Measurements from ENCODE around the gene SIL1.
"Not testable (repeated sequence)": the region's sequence is repeated elsewhere in the genome, so short reads cannot be mapped to it uniquely, and the experiment has no call there.

SIL1 gene

GRCh38 chr5:139038613-139039305, 159.4 kb downstream of the SIL1 start:
- Histone ChIP-seq H4K91ac (ENCODE audit: low read length) (no peak overlapping the region), H2BK5ac (ENCODE audit: low read depth, low read length, poor library complexity, severe bottlenecking) (no peak overlapping the region), H3K27me3 (ENCODE audit: control insufficient read depth in 1 of 2, insufficient read depth in 1 of 2, low read length in 2 of 2) (no peaks in the 10 kb centered on the region), H3K23ac (ENCODE audit: low read length in 2 of 2) (no peak overlapping the region), H3K9me3 (ENCODE audit: control insufficient read depth, low read length) (peaks cover 15% of the 10 kb centered on the region), H3K14ac (ENCODE audit: low read length in 2 of 2) (no peak overlapping the region), H2BK15ac (ENCODE audit: low read depth, poor library complexity, severe bottlenecking) (no peak overlapping the region), H3K27ac (ENCODE audit: low read length, poor library complexity, severe bottlenecking) (no peak overlapping the region), H3K79me1 (replicated peaks; ENCODE audit: low read length, poor library complexity, severe bottlenecking) (no peaks in the 10 kb centered on the region), H3K4me3 (ENCODE audit: insufficient read depth in 1 of 2, low read depth in 1 of 2, low read length in 2 of 2) (no peak overlapping the region), H3K4ac (ENCODE audit: low read depth in 1 of 2, low read length in 2 of 2) (no peak overlapping the region), H2AK5ac (ENCODE audit: low read length, severe bottlenecking) (no peak overlapping the region), H2BK12ac (ENCODE audit: low read length in 2 of 2) (no peak overlapping the region), H2AFZ (ENCODE audit: low read depth, low read length) (no peak overlapping the region), H2BK120ac (ENCODE audit: low read depth, low read length) (no peak overlapping the region), H3K4me1 (ENCODE audit: control insufficient read depth, insufficient read depth, low read depth, low read length) (no peaks in the 10 kb centered on the region), H3K9ac (ENCODE audit: low read length) (no peak overlapping the region), H3K36me3 (ENCODE audit: control insufficient read depth in 1 of 2, insufficient read depth in 2 of 2, low read depth in 1 of 2, low read length in 2 of 2) (peaks cover 3 to 5% of the 10 kb centered on the region in 2 experiments), H3K4me2 (ENCODE audit: low read length, poor library complexity, severe bottlenecking) (no peak overlapping the region), H4K8ac (ENCODE audit: low read length) (peak overlapping the region; percentile 29), H3K18ac (ENCODE audit: low read depth in 1 of 2, low read length in 2 of 2) (no peak overlapping the region)
- DNase-seq = no peak
- 75% methylated on average over 5 of the region's 7 CpGs for WGBS

GRCh38 chr5:139037732-139038131, 160.4 kb downstream of the SIL1 start:
- WGBS = 100% methylated on average over 3 of the region's 3 CpGs
- no peak overlapping the region for H4K8ac ChIP-seq (ENCODE audit: low read length)
- H3K36me3 ChIP-seq (ENCODE audit: control insufficient read depth in 1 of 2, insufficient read depth in 2 of 2, low read depth in 1 of 2, low read length in 2 of 2) = peaks cover 3 to 5% of the 10 kb centered on the region in 2 experiments
- H3K23ac ChIP-seq (ENCODE audit: low read length in 2 of 2) = no peak overlapping the region
- no peak overlapping the region for H3K18ac ChIP-seq (ENCODE audit: low read depth in 1 of 2, low read length in 2 of 2)
- no peak overlapping the region for H2BK5ac ChIP-seq (ENCODE audit: low read depth, low read length, poor library complexity, severe bottlenecking)
- no peak overlapping the region for H3K9ac ChIP-seq (ENCODE audit: low read length)
- H2BK15ac ChIP-seq (ENCODE audit: low read depth, poor library complexity, severe bottlenecking) = no peak overlapping the region
- no peaks in the 10 kb centered on the region for H3K4me1 ChIP-seq (ENCODE audit: control insufficient read depth, insufficient read depth, low read depth, low read length)
- no peak for DNase-seq
- no peak overlapping the region for H3K27ac ChIP-seq (ENCODE audit: low read length, poor library complexity, severe bottlenecking)
- no peaks in the 10 kb centered on the region for H3K27me3 ChIP-seq (ENCODE audit: control insufficient read depth in 1 of 2, insufficient read depth in 1 of 2, low read length in 2 of 2)
- no peak overlapping the region for H3K14ac ChIP-seq (ENCODE audit: low read length in 2 of 2)
- no peak overlapping the region for H3K4ac ChIP-seq (ENCODE audit: low read depth in 1 of 2, low read length in 2 of 2)
- no peak overlapping the region for H2BK120ac ChIP-seq (ENCODE audit: low read depth, low read length)
- peaks cover 16% of the 10 kb centered on the region for H3K9me3 ChIP-seq (ENCODE audit: control insufficient read depth, low read length)
- no peaks in the 10 kb centered on the region for H3K79me1 ChIP-seq (replicated peaks; ENCODE audit: low read length, poor library complexity, severe bottlenecking)
- no peak overlapping the region for H2AK5ac ChIP-seq (ENCODE audit: low read length, severe bottlenecking)
- no peak overlapping the region for H2AFZ ChIP-seq (ENCODE audit: low read depth, low read length)
- no peak overlapping the region for H3K4me2 ChIP-seq (ENCODE audit: low read length, poor library complexity, severe bottlenecking)
- no peak overlapping the region for H3K4me3 ChIP-seq (ENCODE audit: insufficient read depth in 1 of 2, low read depth in 1 of 2, low read length in 2 of 2)
- H4K91ac ChIP-seq (ENCODE audit: low read length) = no peak overlapping the region
- H2BK12ac ChIP-seq (ENCODE audit: low read length in 2 of 2) = no peak overlapping the region

- peaks cover 25% of the 10 kb centered on the region for H3K9me3 ChIP-seq (ENCODE audit: control insufficient read depth, low read length)
- H3K27ac ChIP-seq (ENCODE audit: low read length, poor library complexity, severe bottlenecking); H3K18ac ChIP-seq (ENCODE audit: low read depth in 1 of 2, low read length in 2 of 2); H2BK12ac ChIP-seq (ENCODE audit: low read length in 2 of 2); H4K91ac ChIP-seq (ENCODE audit: low read length); H3K4me1 ChIP-seq (ENCODE audit: control insufficient read depth, insufficient read depth, low read depth, low read length); H2BK15ac ChIP-seq (ENCODE audit: low read depth, poor library complexity, severe bottlenecking); H3K79me1 ChIP-seq (replicated peaks; ENCODE audit: low read length, poor library complexity, severe bottlenecking); H3K4ac ChIP-seq (ENCODE audit: low read depth in 1 of 2, low read length in 2 of 2); H2AFZ ChIP-seq (ENCODE audit: low read depth, low read length); H3K14ac ChIP-seq (ENCODE audit: low read length in 2 of 2); H3K4me2 ChIP-seq (ENCODE audit: low read length, poor library complexity, severe bottlenecking); H4K8ac ChIP-seq (ENCODE audit: low read length); H2BK5ac ChIP-seq (ENCODE audit: low read depth, low read length, poor library complexity, severe bottlenecking); H3K4me3 ChIP-seq (ENCODE audit: insufficient read depth in 1 of 2, low read depth in 1 of 2, low read length in 2 of 2); H3K23ac ChIP-seq (ENCODE audit: low read length in 2 of 2); H3K27me3 ChIP-seq (ENCODE audit: control insufficient read depth in 1 of 2, insufficient read depth in 1 of 2, low read length in 2 of 2); H3K36me3 ChIP-seq (ENCODE audit: control insufficient read depth in 1 of 2, insufficient read depth in 2 of 2, low read depth in 1 of 2, low read length in 2 of 2); H2AK5ac ChIP-seq (ENCODE audit: low read length, severe bottlenecking); H2BK120ac ChIP-seq (ENCODE audit: low read depth, low read length); H3K9ac ChIP-seq (ENCODE audit: low read length); DNase-seq: not testable (repeated sequence)
- 100% methylated on average over 2 of the region's 3 CpGs for WGBS
Observed at GRCh38 chr5:139036332-139036731, 161.8 kb downstream of the SIL1 start.

GRCh38 chr5:139027150-139027549, 171.0 kb downstream of the SIL1 start:
- Histone ChIP-seq H3K27ac (ENCODE audit: low read length, poor library complexity, severe bottlenecking) (peak overlapping the region; percentile 71), H3K18ac (ENCODE audit: low read depth in 1 of 2, low read length in 2 of 2) (no peak overlapping the region), H4K91ac (ENCODE audit: low read length) (no peak overlapping the region), H4K8ac (ENCODE audit: low read length) (no peak overlapping the region), H3K36me3 (ENCODE audit: control insufficient read depth in 1 of 2, insufficient read depth in 2 of 2, low read depth in 1 of 2, low read length in 2 of 2) (peaks cover 10 to 22% of the 10 kb centered on the region in 2 experiments), H3K23ac (ENCODE audit: low read length in 2 of 2) (no peak overlapping the region), H3K14ac (ENCODE audit: low read length in 2 of 2) (no peak overlapping the region), H3K9ac (ENCODE audit: low read length) (no peak overlapping the region), H2BK15ac (ENCODE audit: low read depth, poor library complexity, severe bottlenecking) (no peak overlapping the region), H2AK5ac (ENCODE audit: low read length, severe bottlenecking) (peak overlapping the region; percentile 58), H3K27me3 (ENCODE audit: control insufficient read depth in 1 of 2, insufficient read depth in 1 of 2, low read length in 2 of 2) (no peaks in the 10 kb centered on the region), H3K79me1 (replicated peaks; ENCODE audit: low read length, poor library complexity, severe bottlenecking) (no peaks in the 10 kb centered on the region), H3K4me2 (ENCODE audit: low read length, poor library complexity, severe bottlenecking) (no peak overlapping the region), H2BK5ac (ENCODE audit: low read depth, low read length, poor library complexity, severe bottlenecking) (no peak overlapping the region), H2BK120ac (ENCODE audit: low read depth, low read length) (no peak overlapping the region), H2AFZ (ENCODE audit: low read depth, low read length) (no peak overlapping the region), H2BK12ac (ENCODE audit: low read length in 2 of 2) (no peak overlapping the region), H3K4me3 (ENCODE audit: insufficient read depth in 1 of 2, low read depth in 1 of 2, low read length in 2 of 2) (no peak overlapping the region), H3K9me3 (ENCODE audit: control insufficient read depth, low read length) (peaks cover 3% of the 10 kb centered on the region), H3K4me1 (ENCODE audit: control insufficient read depth, insufficient read depth, low read depth, low read length) (no peaks in the 10 kb centered on the region), H3K4ac (ENCODE audit: low read depth in 1 of 2, low read length in 2 of 2) (no peak overlapping the region)
- no peak for DNase-seq
- WGBS = 100% methylated on average over 2 of the region's 2 CpGs

Measured in mesenchymal stem cell (in vitro differentiated cells and primary cell).